Vagina (tissue), 2 donors: ENCODE data around the gene DPYSL4. TPM values are rescaled to one million over a fixed set of nuclear protein-coding genes. Genes with fewer than 3 reads are reported as not detected.

Source experiments
- DNase-seq, 2 donors: peaks; one replicate each; pipeline ENCODE4 v3.0.0-alpha.2; 2017; ENCODE audit errors: extremely low spot score in 2 of 2
- H3K27ac ChIP-seq: fragments of 200-600 bp; sonication (generic); one replicate; pipeline ENCODE4 v1.5.1; 2019
- H3K27me3 ChIP-seq: fragments of 200-600 bp; sonication (generic); one replicate; pipeline ENCODE4 v1.5.1; 2019
- H3K36me3 ChIP-seq, 2 donors: fragments of 200-600 bp; sonication (generic); one replicate each; pipeline ENCODE4 v1.5.1; 2017 to 2019
- H3K4me1 ChIP-seq: fragments of 200-600 bp; sonication (generic); one replicate; pipeline ENCODE4 v1.5.1; 2019
- H3K4me3 ChIP-seq, 2 donors: fragments of 200-600 bp; sonication (generic); 1 replicate in 1 of 2; 2 replicates in 1 of 2; pipeline ENCODE4 v1.5.1; 2016 to 2019
- H3K9me3 ChIP-seq: fragments of 200-600 bp; sonication (generic); one replicate; pipeline ENCODE4 v1.5.1; 2019
- CTCF ChIP-seq, 3 experiments: fragments of 450-650 bp in 2 of 3; fragments of 200-600 bp in 1 of 3; sonication (generic) in 1 of 3; IDR thresholded peaks; one replicate each; pipeline ENCODE4 v1.5.1; 2017 to 2019; ENCODE audit warnings: antibody characterized with exemption in 3 of 3, mild to moderate bottlenecking in 2 of 3, moderate library complexity in 2 of 3
- POLR2A ChIP-seq, 2 donors: fragments of 450-650 bp; IDR thresholded peaks; one replicate each; pipeline ENCODE4 v1.6.1; 2017; ENCODE audit warnings: antibody characterized with exemption in 2 of 2, mild to moderate bottlenecking in 2 of 2, moderate library complexity in 2 of 2
- POLR2AphosphoS5 ChIP-seq, 2 donors: sonication (generic); formaldehyde crosslinking; IDR thresholded peaks; one replicate each; pipeline ENCODE4 v1.9.0; 2017; ENCODE audit warnings: antibody characterized with exemption in 2 of 2, mild to moderate bottlenecking in 2 of 2, low read depth in 1 of 2; ENCODE audit not compliant: insufficient read depth in 1 of 2
- intact Hi-C: fragments of 100-400 bp; cut with DNase I; formaldehyde crosslinking; loops from one replicate; pipeline ENCODE4 v1.15.1; 2023
- total RNA-seq: library from RNA; depleted of rRNA; stranded (reverse); fragments of >200 nt; gene quantifications from one replicate; pipeline ENCODE4 v1.2.3, GENCODE V29; 2016

The DPYSL4 gene
- total RNA-seq, 1 donor from 2014 or later, result 0.49 TPM

- Histone ChIP-seq H3K27me3 (no peaks in the 10 kb centered on the region), H3K36me3 (no peaks in the 10 kb centered on the region), H3K27ac (no peak overlapping the region), H3K9me3 (no peaks in the 10 kb centered on the region), H3K4me1 (no peaks in the 10 kb centered on the region), H3K4me3 (no peak overlapping the region)
- intact Hi-C loops, result no loop called here
- no peak for DNase-seq
- TF ChIP-seq CTCF (IDR thresholded peaks at IDR 0.05) (no peak), POLR2AphosphoS5 (IDR thresholded peaks at IDR 0.05; ENCODE audit: insufficient read depth in 1 of 2, low read depth in 1 of 2) (no peak), POLR2A (IDR thresholded peaks at IDR 0.05) (no peak)
Observed at GRCh38 chr10:132150777-132151176, 36.0 kb upstream of the DPYSL4 start.

- H3K9me3 ChIP-seq, result no peaks in the 10 kb centered on the region
- no peaks in the 10 kb centered on the region for H3K4me1 ChIP-seq
- H3K36me3 ChIP-seq, result no peaks in the 10 kb centered on the region
- no peak for DNase-seq
- intact Hi-C loops, result no loop called here
- no peak overlapping the region for H3K4me3 ChIP-seq
- TF ChIP-seq POLR2AphosphoS5 (IDR thresholded peaks at IDR 0.05; ENCODE audit: insufficient read depth in 1 of 2, low read depth in 1 of 2) (no peak), POLR2A (IDR thresholded peaks at IDR 0.05) (no peak), CTCF (IDR thresholded peaks at IDR 0.05) (no peak)
- H3K27ac ChIP-seq, result no peak overlapping the region
- H3K27me3 ChIP-seq, result no peaks in the 10 kb centered on the region
Observed at GRCh38 chr10:132151286-132151950, 35.3 kb upstream of the DPYSL4 start.

- intact Hi-C loops, result no loop called here
- DNase-seq, result no peak
- no peaks in the 10 kb centered on the region for H3K36me3 ChIP-seq
- H3K4me3 ChIP-seq, result no peak overlapping the region
- no peaks in the 10 kb centered on the region for H3K27me3 ChIP-seq
- no peak overlapping the region for H3K27ac ChIP-seq
- TF ChIP-seq CTCF (IDR thresholded peaks at IDR 0.05), result no peak
- no peaks in the 10 kb centered on the region for H3K9me3 ChIP-seq
- H3K4me1 ChIP-seq, result no peaks in the 10 kb centered on the region
Observed at GRCh38 chr10:132151951-132152505, 34.7 kb upstream of the DPYSL4 start.

GRCh38 chr10:132152896-132153580, 33.7 kb upstream of the DPYSL4 start:
- H3K27ac ChIP-seq, result no peak overlapping the region
- DNase-seq, result no peak
- no peaks in the 10 kb centered on the region for H3K9me3 ChIP-seq
- no peaks in the 10 kb centered on the region for H3K4me1 ChIP-seq
- H3K36me3 ChIP-seq, result no peaks in the 10 kb centered on the region
- no peaks in the 10 kb centered on the region for H3K27me3 ChIP-seq
- TF ChIP-seq POLR2AphosphoS5 (IDR thresholded peaks at IDR 0.05; ENCODE audit: insufficient read depth in 1 of 2, low read depth in 1 of 2), result no peak
- TF ChIP-seq CTCF (IDR thresholded peaks at IDR 0.05), result no peak
- TF ChIP-seq POLR2A (IDR thresholded peaks at IDR 0.05), result no peak
- no peak overlapping the region for H3K4me3 ChIP-seq
- intact Hi-C loops, result no loop called here
